Prostate gland (tissue), 2 donors: ENCODE measurements around the gene BRF1.

Source experiments
- POLR2AphosphoS5 ChIP-seq: sonication (generic); formaldehyde crosslinking; IDR thresholded peaks from one replicate; pipeline ENCODE4 v1.6.1; 2017; ENCODE audit warnings: antibody characterized with exemption
- TF ChIP-seq, protein P1 (sequence below), 4 experiments: fragments of 200-600 bp in 2 of 4; fragments of 450-650 bp in 2 of 4; sonication (generic) in 2 of 4; IDR thresholded peaks; 1 replicate in 3 of 4; 2 replicates in 1 of 4; pipeline ENCODE4 v1.5.1; 2016 to 2019; ENCODE audit warnings: antibody characterized with exemption in 4 of 4, mild to moderate bottlenecking in 2 of 4, moderate library complexity in 2 of 4

DNA sequence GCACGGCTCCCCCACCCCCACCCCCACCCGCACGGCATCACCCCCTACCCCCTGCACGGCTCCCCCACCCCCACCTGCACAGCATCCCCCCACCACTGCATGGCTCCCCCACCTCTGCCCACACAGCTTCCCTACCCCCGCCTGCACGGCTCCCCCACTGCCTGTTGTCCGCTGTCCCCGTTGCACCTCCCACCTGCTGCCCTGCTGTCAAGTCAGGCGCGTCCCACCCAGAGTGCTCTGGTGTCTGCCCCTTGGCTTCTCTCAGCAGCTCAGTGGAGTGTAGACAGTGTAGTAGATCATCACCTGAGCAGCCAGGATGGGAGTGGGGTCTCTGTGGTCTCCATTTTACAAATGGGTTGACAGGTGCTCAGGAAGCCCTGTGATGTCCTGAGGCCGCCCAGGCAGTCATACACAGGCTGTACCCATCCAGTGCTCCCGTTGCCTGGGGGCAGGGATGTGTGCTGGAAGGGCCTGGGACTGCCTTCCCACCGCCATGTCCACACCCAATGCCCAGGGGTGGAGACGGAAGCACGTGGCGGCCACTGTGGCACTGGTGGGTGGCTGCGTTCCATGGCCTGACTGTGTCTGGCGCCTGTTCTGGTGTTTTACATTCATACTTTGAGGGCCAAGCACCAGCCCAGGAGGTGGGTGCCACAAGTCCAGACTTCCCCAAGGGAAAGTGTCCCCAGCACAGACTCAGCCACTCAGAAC lies 46.2 kb upstream of the BRF1 start:
- TF ChIP-seq, protein P1, sequence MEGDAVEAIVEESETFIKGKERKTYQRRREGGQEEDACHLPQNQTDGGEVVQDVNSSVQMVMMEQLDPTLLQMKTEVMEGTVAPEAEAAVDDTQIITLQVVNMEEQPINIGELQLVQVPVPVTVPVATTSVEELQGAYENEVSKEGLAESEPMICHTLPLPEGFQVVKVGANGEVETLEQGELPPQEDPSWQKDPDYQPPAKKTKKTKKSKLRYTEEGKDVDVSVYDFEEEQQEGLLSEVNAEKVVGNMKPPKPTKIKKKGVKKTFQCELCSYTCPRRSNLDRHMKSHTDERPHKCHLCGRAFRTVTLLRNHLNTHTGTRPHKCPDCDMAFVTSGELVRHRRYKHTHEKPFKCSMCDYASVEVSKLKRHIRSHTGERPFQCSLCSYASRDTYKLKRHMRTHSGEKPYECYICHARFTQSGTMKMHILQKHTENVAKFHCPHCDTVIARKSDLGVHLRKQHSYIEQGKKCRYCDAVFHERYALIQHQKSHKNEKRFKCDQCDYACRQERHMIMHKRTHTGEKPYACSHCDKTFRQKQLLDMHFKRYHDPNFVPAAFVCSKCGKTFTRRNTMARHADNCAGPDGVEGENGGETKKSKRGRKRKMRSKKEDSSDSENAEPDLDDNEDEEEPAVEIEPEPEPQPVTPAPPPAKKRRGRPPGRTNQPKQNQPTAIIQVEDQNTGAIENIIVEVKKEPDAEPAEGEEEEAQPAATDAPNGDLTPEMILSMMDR (IDR thresholded peaks at IDR 0.05) = no peak
- no peak for TF ChIP-seq POLR2AphosphoS5
